ENCODE measurements around the gene PRRC1. TPM values are rescaled to one million over a fixed set of nuclear protein-coding genes. Genes with fewer than 3 reads are reported as not detected.
"Not testable (repeated sequence)": the region's sequence is repeated elsewhere in the genome, so short reads cannot be mapped to it uniquely, and the experiment has no call there.

The PRRC1 gene
- total RNA-seq, 1 experiment from 2014 or later: 53.2 TPM

GRCh38 chr5:127567026-127567768 is 49.8 kb downstream of the PRRC1 start (continued):
- no peak for TF ChIP-seq ZFX (IDR thresholded peaks at IDR 0.05)

DNA sequence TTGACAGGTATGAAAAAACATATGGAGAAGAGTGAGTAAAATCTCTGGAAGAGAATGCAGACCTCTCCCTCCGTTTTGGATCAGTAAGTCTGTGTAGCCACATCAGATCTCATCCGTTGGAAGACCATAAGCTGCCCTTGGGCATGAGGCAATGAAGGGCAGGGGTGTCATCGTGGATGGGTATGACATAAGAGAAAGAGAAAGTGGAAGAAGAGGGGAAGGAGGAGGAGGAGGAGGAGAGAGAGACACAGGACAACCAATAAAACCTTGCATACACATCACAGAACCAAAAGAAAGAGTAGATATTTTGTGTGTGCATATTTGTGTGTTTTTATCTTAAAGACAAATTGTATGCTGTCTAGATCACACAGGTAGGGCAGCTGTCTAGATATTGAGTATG is 50.7 kb downstream of the PRRC1 start:
- ChIA-PET CTCF (no interaction called here), POLR2A (no interaction called here), RAD21 (ENCODE audit: low non-redundant PET in 1 of 2, low total read pairs in 2 of 2, uncharacterized antibody in 2 of 2, unreplicated experiment in 2 of 2) (no interaction called here)
- BruUV-seq (replicated peaks): no TSS peak
- no peak for DNase-seq (ENCODE audit: low read depth, low spot score)
- Histone ChIP-seq H3K9me2 (ENCODE audit: insufficient read depth) (no peaks in the 10 kb centered on the region), H3K4me3 (replicated peaks in 1 of 2; ENCODE audit: low read depth in 1 of 2, low read length in 2 of 2) (no peak overlapping the region), H3K27me3 (ENCODE audit: insufficient read depth, low read length) (no peaks in the 10 kb centered on the region), H3K9me3 (ENCODE audit: control insufficient read depth in 1 of 2, insufficient read depth in 1 of 2, low read depth in 1 of 2, low read length in 2 of 2) (no peaks in the 10 kb centered on the region), H3K4me1 (ENCODE audit: control insufficient read depth in 1 of 2, insufficient read depth in 2 of 2, low read length in 2 of 2) (no peaks in the 10 kb centered on the region), H3K36me3 (ENCODE audit: control insufficient read depth in 1 of 2, insufficient read depth in 2 of 2, low read length in 2 of 2) (no peaks in the 10 kb centered on the region), H3K27ac (ENCODE audit: low read depth, low read length) (no peak overlapping the region), H2AFZ (ENCODE audit: low read depth, low read length, poor library complexity, severe bottlenecking) (no peak overlapping the region), H4K20me1 (ENCODE audit: insufficient read depth) (no peaks in the 10 kb centered on the region), H3K4me2 (ENCODE audit: low read length) (no peak overlapping the region), H3K9ac (ENCODE audit: low read length) (no peak overlapping the region), H3K79me2 (ENCODE audit: insufficient read depth, low read length) (no peaks in the 10 kb centered on the region)
- TF ChIP-seq EZH2phosphoT487 (IDR thresholded peaks at IDR 0.05; ENCODE audit: borderline replicate concordance) (no peak), ZBTB33 (IDR thresholded peaks at IDR 0.05; ENCODE audit: extremely low read depth, insufficient replicate concordance, low read length) (no peak), ATF3 (IDR thresholded peaks at IDR 0.05) (no peak), CEBPB (IDR thresholded peaks at IDR 0.05; ENCODE audit: low read depth) (no peak), EZH2 (IDR thresholded peaks at IDR 0.05) (no peak), FOSL1 (IDR thresholded peaks at IDR 0.05; ENCODE audit: low read depth) (no peak), SP1 (IDR thresholded peaks at IDR 0.05; ENCODE audit: low read depth) (no peak), JUND (IDR thresholded peaks at IDR 0.05) (no peak), TCF7L2 (IDR thresholded peaks at IDR 0.05; ENCODE audit: borderline replicate concordance, extremely low read depth, insufficient read depth, insufficient read length) (no peak), RAD21 (IDR thresholded peaks at IDR 0.05; ENCODE audit: low read depth) (no peak), EGR1 (IDR thresholded peaks at IDR 0.05; ENCODE audit: low read depth) (no peak), SRF (IDR thresholded peaks at IDR 0.05; ENCODE audit: low read depth) (no peak)
- TF ChIP-seq, protein P1, sequence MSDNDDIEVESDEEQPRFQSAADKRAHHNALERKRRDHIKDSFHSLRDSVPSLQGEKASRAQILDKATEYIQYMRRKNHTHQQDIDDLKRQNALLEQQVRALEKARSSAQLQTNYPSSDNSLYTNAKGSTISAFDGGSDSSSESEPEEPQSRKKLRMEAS (IDR thresholded peaks at IDR 0.05): no peak
- TF ChIP-seq, protein P2, sequence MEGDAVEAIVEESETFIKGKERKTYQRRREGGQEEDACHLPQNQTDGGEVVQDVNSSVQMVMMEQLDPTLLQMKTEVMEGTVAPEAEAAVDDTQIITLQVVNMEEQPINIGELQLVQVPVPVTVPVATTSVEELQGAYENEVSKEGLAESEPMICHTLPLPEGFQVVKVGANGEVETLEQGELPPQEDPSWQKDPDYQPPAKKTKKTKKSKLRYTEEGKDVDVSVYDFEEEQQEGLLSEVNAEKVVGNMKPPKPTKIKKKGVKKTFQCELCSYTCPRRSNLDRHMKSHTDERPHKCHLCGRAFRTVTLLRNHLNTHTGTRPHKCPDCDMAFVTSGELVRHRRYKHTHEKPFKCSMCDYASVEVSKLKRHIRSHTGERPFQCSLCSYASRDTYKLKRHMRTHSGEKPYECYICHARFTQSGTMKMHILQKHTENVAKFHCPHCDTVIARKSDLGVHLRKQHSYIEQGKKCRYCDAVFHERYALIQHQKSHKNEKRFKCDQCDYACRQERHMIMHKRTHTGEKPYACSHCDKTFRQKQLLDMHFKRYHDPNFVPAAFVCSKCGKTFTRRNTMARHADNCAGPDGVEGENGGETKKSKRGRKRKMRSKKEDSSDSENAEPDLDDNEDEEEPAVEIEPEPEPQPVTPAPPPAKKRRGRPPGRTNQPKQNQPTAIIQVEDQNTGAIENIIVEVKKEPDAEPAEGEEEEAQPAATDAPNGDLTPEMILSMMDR (IDR thresholded peaks at IDR 0.05 in 2 of 3, conservative IDR thresholded peaks at IDR 0.05 in 1 of 3; ENCODE audit: borderline replicate concordance in 1 of 3, insufficient read depth in 1 of 3, low read depth in 2 of 3, low read length in 2 of 3): no peak
- intact Hi-C loops (cut with micrococcal nuclease): loop anchor here (10.0 kb wide), 1 partner anchor 307 kb away; no protein-coding TSS in a partner anchor
- no peak for ATAC-seq

- H3K27me3 ChIP-seq (ENCODE audit: insufficient read depth, low read length); RAD21 ChIA-PET (ENCODE audit: low non-redundant PET in 1 of 2, low total read pairs in 2 of 2, uncharacterized antibody in 2 of 2, unreplicated experiment in 2 of 2); POLR2A ChIA-PET: not testable (repeated sequence)
These were observed 52.0 kb downstream of the PRRC1 start for GRCh38 chr5:127569471-127569870.

More at GRCh38 chr5:127569471-127569870, 52.0 kb downstream of the PRRC1 start:
- CTCF ChIA-PET; H3K79me2 ChIP-seq (ENCODE audit: insufficient read depth, low read length); H4K20me1 ChIP-seq (ENCODE audit: insufficient read depth); H3K27ac ChIP-seq (ENCODE audit: low read depth, low read length); H3K9me3 ChIP-seq (ENCODE audit: control insufficient read depth in 1 of 2, insufficient read depth in 1 of 2, low read depth in 1 of 2, low read length in 2 of 2); H3K9me2 ChIP-seq (ENCODE audit: insufficient read depth); H3K4me1 ChIP-seq (ENCODE audit: control insufficient read depth in 1 of 2, insufficient read depth in 2 of 2, low read length in 2 of 2); BruUV-seq (replicated peaks); H3K36me3 ChIP-seq (ENCODE audit: control insufficient read depth in 1 of 2, insufficient read depth in 2 of 2, low read length in 2 of 2); ATAC-seq; H3K9ac ChIP-seq (ENCODE audit: low read length); DNase-seq (ENCODE audit: low read depth, low spot score); H3K4me2 ChIP-seq (ENCODE audit: low read length); H3K4me3 ChIP-seq (replicated peaks in 1 of 2; ENCODE audit: low read depth in 1 of 2, low read length in 2 of 2); H2AFZ ChIP-seq (ENCODE audit: low read depth, low read length, poor library complexity, severe bottlenecking): not testable (repeated sequence)
- intact Hi-C loops (cut with micrococcal nuclease): loop anchor here (10.0 kb wide), 1 partner anchor 305 kb away; no protein-coding TSS in a partner anchor

Data from HCT116 (cell line).